ENCODE data around the gene IL1F10.

IL1F10 gene

DNA sequence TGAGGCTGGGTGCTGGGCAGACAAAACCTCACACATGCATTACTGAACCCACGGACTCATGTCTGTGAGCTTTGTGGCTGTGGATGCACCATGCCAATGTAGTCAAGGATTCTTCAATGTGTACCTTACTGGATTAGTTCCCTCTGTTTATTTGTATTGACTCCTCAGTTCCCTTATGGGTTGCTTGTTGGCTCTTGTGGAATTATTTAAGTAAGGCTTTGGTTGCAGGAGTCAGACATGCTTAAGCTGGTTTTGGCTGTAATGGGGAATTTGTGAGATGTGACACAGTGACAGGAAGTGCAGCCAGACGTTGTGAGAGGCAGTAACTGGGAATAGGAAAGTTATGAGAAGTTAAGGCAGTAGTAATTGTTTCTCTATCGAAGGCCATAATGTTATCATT, 46.0 kb downstream of the IL1F10 start:
- DNase-seq = no peak

DNA sequence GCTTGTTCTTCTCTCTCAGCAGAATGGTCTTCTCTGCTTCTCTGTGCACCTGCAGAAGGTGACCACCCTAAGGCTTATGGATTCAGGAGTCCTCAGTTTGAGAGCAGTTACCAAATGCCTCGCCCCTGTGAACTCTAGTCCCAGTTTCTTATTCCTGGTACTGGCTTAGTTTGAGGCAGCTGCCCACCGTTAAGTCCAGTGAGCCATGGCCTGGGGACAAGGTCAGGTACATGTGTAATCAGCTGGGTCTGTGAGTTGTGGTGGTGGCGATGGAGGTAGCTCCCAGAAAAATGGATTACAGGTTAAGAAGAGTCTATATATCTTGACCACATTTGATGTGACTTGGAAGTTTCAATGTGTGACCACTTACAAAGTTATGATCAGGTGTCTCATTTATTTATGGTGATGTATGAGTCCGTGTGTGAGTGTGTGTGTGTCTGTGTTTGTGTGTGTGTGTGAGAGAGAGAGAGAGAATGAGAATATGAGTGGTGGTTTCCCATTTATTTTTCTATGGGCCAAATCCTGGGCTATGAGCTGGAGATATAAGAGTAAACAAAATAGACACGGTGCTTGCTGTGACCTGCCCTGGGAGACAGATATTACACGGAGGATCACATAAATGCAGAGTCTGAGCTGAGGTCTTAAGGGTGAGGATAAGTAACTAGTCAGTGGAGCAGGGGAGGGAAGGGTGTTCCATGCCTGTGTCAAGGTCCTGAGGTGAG, 46.6 kb downstream of the IL1F10 start:
- no peak for DNase-seq

DNA sequence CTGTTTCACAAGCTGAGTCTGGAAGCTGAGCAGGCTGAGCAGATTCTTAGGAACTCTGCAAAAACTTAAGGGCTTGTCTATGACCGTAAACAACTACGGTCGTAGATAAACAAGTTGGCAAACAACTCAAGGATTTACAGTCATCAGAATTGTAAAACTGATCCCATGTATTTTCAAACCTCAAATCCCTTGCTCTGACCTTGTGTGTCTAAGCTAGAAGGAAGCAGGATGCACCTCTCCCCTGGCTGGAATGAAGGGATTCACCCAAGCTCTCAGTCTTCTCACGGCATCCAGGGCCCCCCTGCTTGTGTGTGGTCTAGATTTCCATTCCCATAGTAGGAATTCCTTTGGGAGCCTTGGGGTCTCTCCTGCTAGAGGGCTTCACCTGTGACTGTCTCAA, 47.2 kb downstream of the IL1F10 start:
- no peak for DNase-seq

DNA sequence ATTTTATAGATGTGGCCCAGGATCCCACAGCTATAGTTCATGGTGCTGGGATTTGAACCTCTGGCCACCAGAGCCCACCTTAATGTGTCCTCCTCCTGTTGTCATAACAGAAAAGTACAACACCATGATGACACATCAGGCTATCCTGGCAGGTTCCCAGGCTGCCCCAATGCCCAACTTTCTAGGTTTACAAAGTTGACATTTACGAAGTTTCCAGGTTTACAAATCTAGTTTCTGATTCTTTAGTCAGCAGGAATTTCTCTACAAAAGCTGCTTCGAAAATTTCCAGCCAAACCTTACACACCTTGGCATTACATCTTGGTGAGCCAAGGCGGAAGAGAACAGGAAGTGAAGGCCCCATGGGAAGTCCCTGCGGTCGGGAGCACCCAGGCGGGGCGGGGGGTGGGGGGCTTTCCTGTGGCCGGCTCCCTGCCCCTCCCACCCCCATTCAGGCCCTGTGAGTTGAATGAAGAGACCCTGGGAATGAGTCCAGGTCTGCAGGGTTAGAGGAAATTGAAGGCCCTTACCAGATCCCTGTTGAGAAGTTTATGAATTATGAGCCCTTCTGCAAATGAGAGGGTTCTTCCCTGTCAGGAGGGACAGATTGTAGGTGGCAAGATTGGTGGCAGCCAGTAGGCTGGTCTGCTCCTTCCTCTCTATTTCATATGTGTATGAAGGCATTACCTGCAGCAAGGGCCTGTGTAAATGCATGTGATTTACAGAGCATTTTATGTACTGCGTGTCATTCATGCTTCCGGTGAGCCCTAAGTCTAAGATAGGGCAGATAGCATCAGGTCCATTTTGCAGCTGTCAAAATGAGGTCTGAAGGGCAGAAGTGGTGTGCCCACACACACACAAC, 48.6 kb downstream of the IL1F10 start:
- DNase-seq = no peak

DNA sequence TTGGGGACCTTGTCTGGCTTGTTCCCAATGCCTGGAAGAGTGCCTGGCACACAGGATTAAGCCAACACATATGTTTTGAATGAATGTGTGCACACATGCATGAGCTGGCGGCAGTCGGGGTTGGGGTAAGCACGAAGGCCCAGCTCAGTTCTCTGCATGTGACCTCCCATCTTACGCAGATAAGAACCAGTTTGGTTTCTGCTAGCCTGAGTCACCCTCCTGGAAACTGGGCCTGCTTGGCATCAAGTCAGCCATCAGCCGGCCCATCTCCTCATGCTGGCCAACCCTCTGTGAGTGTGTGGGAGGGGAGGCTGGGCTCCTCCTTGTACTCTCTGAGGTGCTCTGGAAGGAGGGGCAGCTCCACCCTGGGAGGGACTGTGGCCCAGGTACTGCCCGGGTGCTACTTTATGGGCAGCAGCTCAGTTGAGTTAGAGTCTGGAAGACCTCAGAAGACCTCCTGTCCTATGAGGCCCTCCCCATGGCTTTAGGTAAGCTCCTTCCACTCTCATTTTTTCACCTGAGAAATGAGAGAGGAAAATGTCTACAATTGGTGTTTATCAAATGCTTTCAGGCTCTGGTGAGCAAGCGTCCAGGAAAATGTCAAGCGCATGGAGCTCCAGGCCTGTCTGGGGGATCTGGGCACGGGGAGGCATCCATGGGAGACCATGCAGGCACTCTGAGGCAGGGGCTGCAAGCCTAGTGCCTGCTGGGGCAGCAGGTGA, 49.9 kb downstream of the IL1F10 start:
- no peak for DNase-seq

DNA sequence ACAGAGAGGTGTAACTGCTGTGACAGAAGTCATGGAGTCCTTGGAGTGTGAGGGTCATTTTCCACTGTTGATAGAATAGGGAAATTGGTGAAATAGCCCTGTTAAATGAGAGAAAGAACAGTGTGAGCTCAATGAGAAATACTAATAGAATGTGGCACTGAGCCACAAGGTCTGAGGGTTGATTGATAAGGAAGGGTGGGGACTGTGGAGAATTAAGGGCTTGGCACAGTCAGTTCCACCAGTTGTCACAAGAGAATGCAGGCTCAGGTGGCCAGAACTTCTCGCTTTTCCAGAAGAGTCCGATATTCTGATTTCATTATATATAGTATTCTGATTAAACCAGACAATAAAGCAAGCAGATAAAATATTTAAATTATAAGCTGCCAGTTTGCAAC, 50.5 kb downstream of the IL1F10 start:
- DNase-seq = no peak

DNA sequence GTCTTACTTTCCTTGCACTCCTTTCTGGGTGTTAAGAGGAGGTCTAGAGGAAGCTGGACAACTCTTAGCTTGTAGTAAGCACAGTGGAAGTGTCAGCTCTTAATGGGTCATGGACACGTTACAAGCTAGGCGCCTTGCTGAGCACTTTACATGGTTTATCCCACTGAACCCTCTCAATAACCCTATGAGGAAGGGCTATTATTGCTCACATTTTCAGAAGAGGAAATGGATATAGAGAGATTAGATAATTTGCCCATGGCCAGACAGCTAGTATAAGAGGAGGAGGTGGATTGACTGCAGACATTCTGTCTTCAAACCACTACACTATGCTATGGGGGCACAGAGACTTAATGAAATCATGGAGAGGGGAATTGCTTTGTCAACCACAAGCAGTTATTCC, 51.3 kb downstream of the IL1F10 start:
- no peak for DNase-seq

DNA sequence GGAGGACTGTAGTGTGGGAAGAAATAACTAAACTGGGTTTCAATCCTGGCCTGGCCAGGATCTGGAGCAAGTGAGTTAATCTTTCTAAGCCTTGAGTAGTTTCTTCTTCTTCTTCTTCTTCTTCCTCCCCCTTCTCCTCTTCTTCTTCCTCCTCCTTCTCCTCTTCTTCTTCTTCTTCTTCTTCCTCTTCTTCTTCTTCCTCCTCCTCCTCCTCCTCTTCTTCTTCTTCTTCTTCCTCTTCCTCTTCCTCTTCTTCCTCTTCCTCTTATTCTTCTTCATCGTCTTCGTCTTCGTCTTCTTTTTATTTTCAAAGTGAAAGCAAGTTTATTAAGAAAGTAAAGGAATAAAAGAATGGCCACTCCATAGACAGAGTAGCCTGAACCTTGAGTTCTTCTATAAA, 53.1 kb downstream of the IL1F10 start:
- DNase-seq = no peak

DNA sequence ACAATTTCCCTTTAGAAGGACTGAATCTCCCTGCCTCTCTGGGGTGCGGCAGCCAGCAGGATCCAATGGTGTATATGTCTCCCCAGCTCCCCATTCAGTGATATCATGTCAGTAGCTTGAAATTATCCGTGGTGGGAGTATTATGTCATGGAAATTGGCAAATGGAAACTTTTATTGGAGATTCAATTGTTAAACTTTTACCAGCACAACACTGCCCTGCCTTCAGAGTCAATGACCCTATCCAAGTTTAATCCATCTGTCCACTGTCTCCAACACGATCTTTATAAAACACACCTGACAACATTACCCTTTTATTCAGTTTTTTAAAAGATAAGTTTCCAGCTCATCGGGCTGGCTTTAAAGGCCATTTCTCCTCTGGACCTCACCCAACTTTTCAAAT, 54.6 kb downstream of the IL1F10 start:
- DNase-seq = no peak

DNA sequence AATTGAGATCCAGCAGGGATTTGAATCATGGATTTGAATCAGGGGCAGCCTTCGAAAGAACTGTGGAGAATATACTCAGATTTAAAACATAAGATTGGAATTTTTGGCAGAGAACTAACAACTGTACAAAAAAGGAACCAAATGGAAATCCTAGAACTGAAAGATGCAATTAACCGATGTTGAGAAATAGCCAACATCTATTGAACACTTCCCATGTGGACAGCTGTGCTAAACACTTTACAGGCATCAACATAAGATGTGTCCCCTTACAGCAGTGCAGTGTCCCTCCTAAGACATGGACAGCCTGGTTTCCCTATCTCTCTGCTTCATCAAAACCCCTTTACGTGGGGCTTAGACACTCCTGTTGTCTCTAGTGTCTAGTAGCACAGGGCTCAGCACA, 56.0 kb downstream of the IL1F10 start:
- no peak for DNase-seq

DNA sequence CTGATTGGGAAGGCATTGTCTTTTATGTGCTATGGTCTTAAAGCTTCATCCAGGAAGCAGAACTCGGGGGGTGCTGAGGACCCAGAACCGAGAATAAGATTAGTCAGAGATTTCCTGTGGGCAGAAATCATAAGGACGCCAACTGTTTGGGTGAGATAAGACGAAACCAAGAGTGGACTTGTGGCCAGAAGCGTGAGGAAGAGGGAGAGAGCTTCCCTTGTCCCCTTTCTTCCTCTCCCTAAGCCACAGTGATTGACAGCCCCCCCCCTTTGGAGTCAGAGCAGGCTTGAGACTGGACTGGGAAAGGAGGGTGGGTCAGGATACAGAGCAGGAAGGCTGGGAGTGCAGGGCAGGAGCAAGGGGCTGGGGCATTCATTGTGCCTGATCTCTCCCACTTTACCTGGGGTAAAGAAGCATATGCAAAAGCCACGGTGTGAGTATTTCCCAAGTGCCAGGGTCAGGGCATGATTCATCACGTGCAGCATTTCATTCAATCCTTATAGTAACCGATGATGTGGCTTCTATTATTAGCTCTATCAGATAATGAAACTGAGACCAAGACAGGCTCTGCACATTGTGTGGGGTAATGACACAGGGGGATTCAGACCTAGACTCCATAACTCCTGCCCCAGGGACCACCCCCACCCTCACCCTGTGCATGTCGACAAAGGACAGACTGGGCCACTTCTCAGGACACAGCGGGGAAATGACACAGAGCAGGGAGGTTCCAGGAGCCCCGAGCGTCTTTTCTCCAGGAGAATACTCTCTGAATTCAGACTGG, 56.6 kb downstream of the IL1F10 start:
- DNase-seq = no peak
